ENCODE data around the gene RRP1.

The RRP1 gene

GRCh38 chr21:43775795-43776430, 13.5 kb upstream of the RRP1 start, which contains the start of gene CSTB:
CSTB (minus strand) TSS chr21:43776308; CDS start chr21:43776269, 39 bp downstream.
- TF ChIP-seq GATA3 (IDR thresholded peaks at IDR 0.05; ENCODE audit: low read depth, low read length) = no peak
- TF ChIP-seq GATA2 (IDR thresholded peaks at IDR 0.05; ENCODE audit: low read depth, low read length) = no peak

- no peak for TF ChIP-seq GATA2 (IDR thresholded peaks at IDR 0.05; ENCODE audit: low read depth, low read length)
- TF ChIP-seq GATA3 (IDR thresholded peaks at IDR 0.05; ENCODE audit: low read depth, low read length) = no peak
Observed at GRCh38 chr21:43777953-43778352, 11.4 kb upstream of the RRP1 start.

- TF ChIP-seq GATA3 (IDR thresholded peaks at IDR 0.05; ENCODE audit: low read depth, low read length) (no peak), GATA2 (IDR thresholded peaks at IDR 0.05; ENCODE audit: low read depth, low read length) (no peak)
Observed at GRCh38 chr21:43778469-43779335, 10.7 kb upstream of the RRP1 start.

- TF ChIP-seq GATA2 (IDR thresholded peaks at IDR 0.05; ENCODE audit: low read depth, low read length) (no peak), GATA3 (IDR thresholded peaks at IDR 0.05; ENCODE audit: low read depth, low read length) (no peak)
Observed at GRCh38 chr21:43779660-43780059, 9.7 kb upstream of the RRP1 start.

- no peak for TF ChIP-seq GATA2 (IDR thresholded peaks at IDR 0.05; ENCODE audit: low read depth, low read length)
- no peak for TF ChIP-seq GATA3 (IDR thresholded peaks at IDR 0.05; ENCODE audit: low read depth, low read length)
Observed at GRCh38 chr21:43781846-43782245, 7.5 kb upstream of the RRP1 start.

GRCh38 chr21:43782431-43783097, 6.8 kb upstream of the RRP1 start:
- TF ChIP-seq GATA3 (IDR thresholded peaks at IDR 0.05; ENCODE audit: low read depth, low read length) = no peak

- no peak for TF ChIP-seq GATA2 (IDR thresholded peaks at IDR 0.05; ENCODE audit: low read depth, low read length)
- no peak for TF ChIP-seq GATA3 (IDR thresholded peaks at IDR 0.05; ENCODE audit: low read depth, low read length)
Observed at GRCh38 chr21:43783098-43783700, 6.2 kb upstream of the RRP1 start.

- TF ChIP-seq GATA2 (IDR thresholded peaks at IDR 0.05; ENCODE audit: low read depth, low read length) (no peak), GATA3 (IDR thresholded peaks at IDR 0.05; ENCODE audit: low read depth, low read length) (no peak)
Observed at GRCh38 chr21:43785134-43785533, 4.2 kb upstream of the RRP1 start.

- TF ChIP-seq GATA3 (IDR thresholded peaks at IDR 0.05; ENCODE audit: low read depth, low read length) = no peak
- no peak for TF ChIP-seq GATA2 (IDR thresholded peaks at IDR 0.05; ENCODE audit: low read depth, low read length)
Observed at GRCh38 chr21:43786300-43786806, 3.0 kb upstream of the RRP1 start.

- TF ChIP-seq GATA3 (IDR thresholded peaks at IDR 0.05; ENCODE audit: low read depth, low read length) (no peak), GATA2 (IDR thresholded peaks at IDR 0.05; ENCODE audit: low read depth, low read length) (no peak)
Observed at GRCh38 chr21:43786807-43787440, 2.5 kb upstream of the RRP1 start.

GRCh38 chr21:43790010-43790524, 690 bp downstream of the RRP1 start:
- TF ChIP-seq GATA3 (IDR thresholded peaks at IDR 0.05; ENCODE audit: low read depth, low read length) (no peak), GATA2 (IDR thresholded peaks at IDR 0.05; ENCODE audit: low read depth, low read length) (no peak)

- TF ChIP-seq GATA2 (IDR thresholded peaks at IDR 0.05; ENCODE audit: low read depth, low read length) (no peak), GATA3 (IDR thresholded peaks at IDR 0.05; ENCODE audit: low read depth, low read length) (no peak)
Observed at GRCh38 chr21:43792406-43792805, 3.0 kb downstream of the RRP1 start.

GRCh38 chr21:43793243-43793642, 3.9 kb downstream of the RRP1 start:
- TF ChIP-seq GATA3 (IDR thresholded peaks at IDR 0.05; ENCODE audit: low read depth, low read length) (no peak), GATA2 (IDR thresholded peaks at IDR 0.05; ENCODE audit: low read depth, low read length) (no peak)

Data from SH-SY5Y (cell line).